ENCODE data around the gene PUM2.

PUM2 gene

GRCh38 chr2:20231159-20231558 lies 119.5 kb downstream of the PUM2 start:
- DNase-seq (ENCODE audit: low read depth, low spot score) = no peak
- TF ChIP-seq SUZ12 (IDR thresholded peaks at IDR 0.05; ENCODE audit: extremely low read depth, insufficient read depth, insufficient read length) = no peak
- TF ChIP-seq ZNF274 (IDR thresholded peaks at IDR 0.05; ENCODE audit: low read depth, low read length) = no peak
- TF ChIP-seq YY1 (IDR thresholded peaks at IDR 0.05; ENCODE audit: insufficient read depth, insufficient read length) = no peak
- peaks cover 4% of the 10 kb centered on the region for H3K27me3 ChIP-seq (ENCODE audit: insufficient read depth, insufficient read length)
- H3K9ac ChIP-seq (ENCODE audit: insufficient read length, low read depth) = no peak overlapping the region
- peaks cover 7% of the 10 kb centered on the region for H3K4me1 ChIP-seq (ENCODE audit: insufficient read depth, insufficient read length)
- H3K36me3 ChIP-seq (ENCODE audit: insufficient read depth, insufficient read length, low read length) = no peaks in the 10 kb centered on the region
- no peaks in the 10 kb centered on the region for H3K9me3 ChIP-seq (ENCODE audit: insufficient read depth, low read length)
- H3K4me3 ChIP-seq (ENCODE audit: insufficient read length, low read depth) = no peak overlapping the region

GRCh38 chr2:20230114-20230425 lies 120.6 kb downstream of the PUM2 start:
- Histone ChIP-seq H3K4me1 (ENCODE audit: insufficient read depth, insufficient read length) (peaks cover 3% of the 10 kb centered on the region), H3K9ac (ENCODE audit: insufficient read length, low read depth) (no peak overlapping the region), H3K4me3 (ENCODE audit: insufficient read length, low read depth) (no peak overlapping the region), H3K9me3 (ENCODE audit: insufficient read depth, low read length) (no peaks in the 10 kb centered on the region), H3K36me3 (ENCODE audit: insufficient read depth, insufficient read length, low read length) (no peaks in the 10 kb centered on the region), H3K27me3 (ENCODE audit: insufficient read depth, insufficient read length) (peaks cover 8% of the 10 kb centered on the region)
- TF ChIP-seq SUZ12 (IDR thresholded peaks at IDR 0.05; ENCODE audit: extremely low read depth, insufficient read depth, insufficient read length) (no peak), ZNF274 (IDR thresholded peaks at IDR 0.05; ENCODE audit: low read depth, low read length) (no peak), YY1 (IDR thresholded peaks at IDR 0.05; ENCODE audit: insufficient read depth, insufficient read length) (no peak)
- DNase-seq (ENCODE audit: low read depth, low spot score) = no peak

DNA sequence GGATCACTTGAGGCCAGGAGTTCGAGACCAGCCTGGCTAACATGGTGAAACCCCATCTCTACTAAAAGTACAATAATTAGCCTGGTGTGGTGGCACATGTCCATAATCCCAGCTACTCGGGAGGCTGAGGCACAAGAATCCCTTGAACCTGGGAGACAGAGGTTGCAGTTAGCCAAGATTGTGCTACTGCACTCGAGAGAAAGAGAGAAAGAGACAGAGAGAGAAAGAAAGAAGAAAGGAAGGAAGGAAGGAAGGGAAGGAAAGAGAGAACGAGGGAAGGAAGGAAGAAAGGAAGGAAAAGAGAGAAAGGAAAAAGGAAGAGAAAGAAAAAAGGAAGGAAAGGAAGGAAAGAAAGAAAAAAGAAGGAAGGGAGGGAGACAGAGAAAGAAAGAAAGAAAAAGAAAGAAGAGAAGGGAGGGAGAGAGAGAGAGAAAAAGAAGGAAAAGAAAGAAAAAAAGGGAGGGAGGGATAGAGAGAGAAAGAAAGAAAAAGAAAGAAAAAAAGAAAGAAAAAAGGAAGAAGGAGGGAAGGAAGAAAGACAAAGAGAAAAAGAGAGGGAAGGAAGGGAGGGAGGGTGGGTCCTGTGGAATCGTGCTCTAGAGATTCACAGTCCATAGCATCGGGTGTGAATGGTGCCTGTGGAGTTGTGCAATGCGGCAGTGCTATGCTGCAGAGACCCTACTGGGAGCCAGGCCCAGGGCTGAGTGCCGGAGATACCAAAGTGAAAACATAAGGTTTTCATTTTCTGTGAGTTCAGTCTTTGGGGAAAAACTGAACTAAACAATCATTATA lies 121.1 kb downstream of the PUM2 start:
- Histone ChIP-seq H3K4me3 (ENCODE audit: insufficient read length, low read depth) (no peak overlapping the region), H3K9me3 (ENCODE audit: insufficient read depth, low read length) (no peaks in the 10 kb centered on the region), H3K4me1 (ENCODE audit: insufficient read depth, insufficient read length) (peaks cover 3% of the 10 kb centered on the region), H3K9ac (ENCODE audit: insufficient read length, low read depth) (no peak overlapping the region), H3K27me3 (ENCODE audit: insufficient read depth, insufficient read length) (peaks cover 8% of the 10 kb centered on the region), H3K36me3 (ENCODE audit: insufficient read depth, insufficient read length, low read length) (no peaks in the 10 kb centered on the region)
- DNase-seq (ENCODE audit: low read depth, low spot score) = no peak
- TF ChIP-seq YY1 (IDR thresholded peaks at IDR 0.05; ENCODE audit: insufficient read depth, insufficient read length) (no peak), ZNF274 (IDR thresholded peaks at IDR 0.05; ENCODE audit: low read depth, low read length) (no peak), SUZ12 (IDR thresholded peaks at IDR 0.05; ENCODE audit: extremely low read depth, insufficient read depth, insufficient read length) (no peak)

DNA sequence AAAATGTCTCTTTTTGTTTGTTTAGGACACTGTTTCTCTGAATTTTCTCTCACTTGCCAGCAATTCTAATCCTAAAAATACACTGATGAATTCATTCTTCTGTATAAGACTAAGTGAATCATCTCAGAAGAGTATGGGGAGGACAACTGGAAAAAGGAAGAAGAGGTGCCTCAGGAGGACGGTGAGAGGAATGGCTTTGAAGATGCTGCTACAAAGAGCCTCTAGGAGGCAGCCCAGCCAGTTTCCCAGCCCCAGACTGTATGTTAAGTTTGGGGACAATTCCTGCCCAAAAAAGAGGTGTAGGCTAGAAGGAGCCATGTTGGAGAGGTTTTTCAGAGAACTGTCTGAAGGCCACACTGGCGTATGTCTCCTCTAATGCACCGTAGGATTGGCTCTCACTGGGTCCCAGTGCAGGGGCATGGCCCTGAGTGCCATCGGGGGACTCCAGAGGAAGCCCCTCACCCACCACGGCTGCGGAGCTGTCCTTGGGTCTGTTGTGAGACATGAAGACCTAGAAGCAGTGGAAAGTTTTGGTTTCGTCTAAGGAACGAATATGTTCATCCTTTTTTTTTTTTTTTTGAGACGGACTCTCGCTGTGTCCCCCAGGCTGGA lies 122.6 kb downstream of the PUM2 start:
- Histone ChIP-seq H3K4me3 (ENCODE audit: insufficient read length, low read depth) (no peak overlapping the region), H3K4me1 (ENCODE audit: insufficient read depth, insufficient read length) (peaks cover 3% of the 10 kb centered on the region), H3K9ac (ENCODE audit: insufficient read length, low read depth) (no peak overlapping the region), H3K9me3 (ENCODE audit: insufficient read depth, low read length) (no peaks in the 10 kb centered on the region), H3K36me3 (ENCODE audit: insufficient read depth, insufficient read length, low read length) (no peaks in the 10 kb centered on the region), H3K27me3 (ENCODE audit: insufficient read depth, insufficient read length) (peaks cover 8% of the 10 kb centered on the region)
- no peak for DNase-seq (ENCODE audit: low read depth, low spot score)
- TF ChIP-seq YY1 (IDR thresholded peaks at IDR 0.05; ENCODE audit: insufficient read depth, insufficient read length) (no peak), SUZ12 (IDR thresholded peaks at IDR 0.05; ENCODE audit: extremely low read depth, insufficient read depth, insufficient read length) (no peak), ZNF274 (IDR thresholded peaks at IDR 0.05; ENCODE audit: low read depth, low read length) (no peak)

GRCh38 chr2:20226152-20226545 lies 124.5 kb downstream of the PUM2 start:
- TF ChIP-seq YY1 (IDR thresholded peaks at IDR 0.05; ENCODE audit: insufficient read depth, insufficient read length) (no peak), ZNF274 (IDR thresholded peaks at IDR 0.05; ENCODE audit: low read depth, low read length) (no peak), SUZ12 (IDR thresholded peaks at IDR 0.05; ENCODE audit: extremely low read depth, insufficient read depth, insufficient read length) (no peak)
- Histone ChIP-seq H3K36me3 (ENCODE audit: insufficient read depth, insufficient read length, low read length) (peaks cover 2% of the 10 kb centered on the region), H3K4me3 (ENCODE audit: insufficient read length, low read depth) (no peak overlapping the region), H3K4me1 (ENCODE audit: insufficient read depth, insufficient read length) (peaks cover 6% of the 10 kb centered on the region), H3K27me3 (ENCODE audit: insufficient read depth, insufficient read length) (peaks cover 13% of the 10 kb centered on the region), H3K9ac (ENCODE audit: insufficient read length, low read depth) (peak overlapping the region; percentile 67), H3K9me3 (ENCODE audit: insufficient read depth, low read length) (no peaks in the 10 kb centered on the region)
- no peak for DNase-seq (ENCODE audit: low read depth, low spot score)

DNA sequence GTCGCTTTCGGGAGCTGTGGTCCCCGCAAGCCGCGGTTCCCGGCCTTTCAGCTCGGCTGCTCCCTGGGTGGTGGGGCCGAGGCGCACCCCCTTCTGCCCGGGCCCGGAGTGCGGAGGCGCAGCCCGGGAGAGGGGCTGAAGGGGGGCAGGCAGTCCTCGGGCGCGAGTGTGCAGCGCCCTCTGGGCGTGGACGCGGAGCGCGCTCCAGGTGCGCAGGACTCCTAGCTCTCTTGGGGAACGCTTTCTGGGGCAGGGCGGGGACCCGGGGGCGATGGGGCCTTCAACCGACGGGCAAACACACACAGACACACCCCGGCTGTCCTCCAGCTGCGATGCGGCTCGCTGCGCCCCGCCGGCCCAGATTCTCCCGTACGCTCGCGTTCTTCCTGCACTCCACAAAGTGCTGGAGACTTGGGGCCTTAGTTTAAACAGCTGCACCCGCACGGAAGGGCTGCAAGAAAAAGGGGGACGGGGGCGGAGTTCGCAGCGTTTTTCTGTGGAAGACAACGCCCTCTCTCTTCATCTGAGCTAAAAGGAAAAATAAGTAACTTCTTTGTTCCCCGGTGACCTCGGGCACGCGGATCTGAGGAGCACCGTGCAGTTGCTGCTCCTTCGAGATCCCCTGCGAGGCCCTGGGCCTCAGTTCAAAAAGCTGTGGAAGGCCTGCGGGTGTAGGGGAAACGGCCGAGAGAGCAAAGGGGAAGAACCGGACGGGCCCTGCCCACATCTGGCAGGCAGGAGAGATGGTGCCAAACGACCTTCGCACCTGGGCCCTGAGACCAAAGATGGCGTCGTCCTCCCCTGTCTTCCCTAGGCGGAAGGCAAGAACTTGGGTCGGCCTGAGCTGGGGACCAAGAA lies 125.1 kb downstream of the PUM2 start:
- TF ChIP-seq SUZ12 (IDR thresholded peaks at IDR 0.05; ENCODE audit: extremely low read depth, insufficient read depth, insufficient read length) = no peak
- TF ChIP-seq ZNF274 (IDR thresholded peaks at IDR 0.05; ENCODE audit: low read depth, low read length) = no peak
- TF ChIP-seq YY1 (IDR thresholded peaks at IDR 0.05; ENCODE audit: insufficient read depth, insufficient read length) = no peak
- Histone ChIP-seq H3K9ac (ENCODE audit: insufficient read length, low read depth) (peak overlapping the region; percentile 67), H3K27me3 (ENCODE audit: insufficient read depth, insufficient read length) (peaks cover 13% of the 10 kb centered on the region), H3K36me3 (ENCODE audit: insufficient read depth, insufficient read length, low read length) (peaks cover 8% of the 10 kb centered on the region), H3K9me3 (ENCODE audit: insufficient read depth, low read length) (no peaks in the 10 kb centered on the region), H3K4me1 (ENCODE audit: insufficient read depth, insufficient read length) (peaks cover 6% of the 10 kb centered on the region), H3K4me3 (ENCODE audit: insufficient read length, low read depth) (peak overlapping the region; percentile 34)
- DNase-seq (ENCODE audit: low read depth, low spot score) = no peak
